Astrocyte (in vitro differentiated cells and primary cell): ENCODE measurements around the gene GRIK5.

Source experiments
- CTCF ChIP-seq: IDR thresholded peaks from 2 replicates; pipeline ENCODE4 v1.5.1; 2011; ENCODE audit warnings: low read depth, mild to moderate bottlenecking, inconsistent platforms, low read length, moderate library complexity; ENCODE audit not compliant: insufficient read depth
- EZH2 ChIP-seq: IDR thresholded peaks from 2 replicates; pipeline ENCODE4 v1.6.1; 2012; ENCODE audit warnings: mild to moderate bottlenecking, low read length, inconsistent platforms; ENCODE audit not compliant: insufficient read depth

- TF ChIP-seq CTCF: no peak
- no peak for TF ChIP-seq EZH2
Observed at GRCh38 chr19:42017040-42017439, 53.0 kb downstream of the GRIK5 start.
